NCI-H345 treated with DMSO at 0.1 percent for 48 hours (cell line): ENCODE data around the gene ZMPSTE24.

Experiments used
- DNase-seq: peaks from one replicate; lab custom pipeline; 2025; ENCODE audit not compliant: unreplicated experiment; lab: John Stamatoyannopoulos, UW

ZMPSTE24 gene

DNA sequence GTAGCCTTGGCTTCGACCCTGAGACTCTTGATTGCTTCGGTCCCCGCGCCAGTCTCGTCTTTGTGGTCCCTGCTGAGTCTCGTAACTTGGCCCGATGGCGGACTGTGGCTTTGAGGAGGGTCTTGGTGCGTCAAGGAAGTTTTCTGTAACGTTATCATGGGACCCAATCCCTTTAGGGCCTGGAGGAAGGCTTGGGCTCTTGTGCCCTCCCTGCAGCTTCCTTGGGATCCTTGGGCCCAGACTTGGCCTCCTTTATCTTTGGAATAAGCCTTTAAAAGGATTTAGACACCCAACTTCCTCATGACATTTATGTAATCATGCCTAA lies 371 bp downstream of the ZMPSTE24 start:
- DNase-seq: no peak

- no peak for DNase-seq
These were observed 6.3 kb downstream of the ZMPSTE24 start for GRCh38 chr1:40264354-40264781.

GRCh38 chr1:40265298-40265697 lies 7.3 kb downstream of the ZMPSTE24 start:
- no peak for DNase-seq

DNA sequence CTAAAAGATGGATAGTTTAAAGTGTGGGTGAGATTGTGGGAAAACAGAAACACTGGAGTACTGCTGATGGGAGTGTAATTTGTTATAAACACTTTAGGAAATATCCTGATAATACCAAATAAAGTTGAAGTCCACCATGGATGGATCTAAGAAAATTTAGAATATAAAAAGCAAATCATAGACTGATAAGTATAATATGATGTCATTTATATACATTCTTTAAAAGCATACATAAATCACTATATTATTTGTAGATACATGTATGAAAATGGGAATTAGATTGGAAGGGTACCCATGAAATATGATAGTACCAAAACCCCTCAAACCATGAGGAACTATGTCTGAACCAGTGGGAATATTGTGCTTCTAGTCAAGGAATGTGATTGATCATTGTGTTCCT lies 7.9 kb downstream of the ZMPSTE24 start:
- DNase-seq: no peak

DNA sequence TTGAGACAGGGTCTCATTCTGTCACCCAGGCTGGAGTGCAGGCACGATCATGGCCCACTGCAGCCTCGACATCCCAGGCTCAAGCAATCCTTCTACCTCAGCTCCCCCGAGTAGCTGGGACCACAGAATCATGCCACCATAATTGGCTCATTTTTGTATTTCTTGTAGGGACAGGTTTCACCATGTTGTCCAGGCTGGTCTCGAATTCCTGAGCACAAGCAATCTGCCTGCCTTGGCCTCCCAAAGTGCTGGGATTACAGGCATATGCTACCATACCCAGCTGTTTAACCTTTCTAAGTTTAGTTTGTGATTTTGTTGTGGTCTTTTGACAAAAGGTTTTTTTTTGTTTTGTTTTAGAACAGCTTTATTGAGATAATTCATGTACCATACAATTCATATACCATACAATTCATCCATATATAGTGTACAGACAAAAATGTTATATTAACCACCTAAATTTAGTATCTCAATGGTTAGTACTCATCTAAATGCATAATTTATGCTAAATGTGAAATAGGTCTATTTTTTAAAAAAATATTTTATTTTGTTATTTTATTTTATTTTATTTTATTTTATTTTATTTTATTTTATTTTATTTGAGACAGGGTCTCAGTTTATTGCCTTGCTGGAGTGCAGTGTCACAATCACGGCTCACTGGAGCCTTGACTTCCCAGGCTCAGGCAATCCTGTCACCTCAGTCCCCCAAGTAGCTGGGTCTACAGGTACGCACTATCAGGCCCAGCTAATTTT lies 8.9 kb downstream of the ZMPSTE24 start:
- no peak for DNase-seq

- DNase-seq: no peak
These were observed 9.7 kb downstream of the ZMPSTE24 start for GRCh38 chr1:40267767-40268187.

DNA sequence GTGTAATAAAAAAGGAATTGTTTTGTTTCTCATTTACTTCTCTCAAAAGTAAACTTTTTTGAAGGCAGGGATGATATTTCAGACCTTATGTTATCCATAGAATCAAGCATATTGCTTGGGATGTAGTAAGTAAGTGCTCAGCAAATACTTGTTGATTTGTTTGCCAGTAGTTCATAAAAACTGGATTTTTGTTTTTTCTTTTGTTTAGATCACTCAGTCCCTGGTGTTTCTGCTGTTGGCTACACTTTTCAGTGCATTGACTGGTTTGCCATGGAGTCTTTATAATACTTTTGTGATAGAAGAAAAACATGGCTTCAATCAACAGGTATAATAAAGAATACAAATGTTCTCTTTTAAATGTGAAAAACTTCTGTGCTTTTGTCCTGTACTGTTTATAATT lies 10.2 kb downstream of the ZMPSTE24 start:
- DNase-seq: no peak

DNA sequence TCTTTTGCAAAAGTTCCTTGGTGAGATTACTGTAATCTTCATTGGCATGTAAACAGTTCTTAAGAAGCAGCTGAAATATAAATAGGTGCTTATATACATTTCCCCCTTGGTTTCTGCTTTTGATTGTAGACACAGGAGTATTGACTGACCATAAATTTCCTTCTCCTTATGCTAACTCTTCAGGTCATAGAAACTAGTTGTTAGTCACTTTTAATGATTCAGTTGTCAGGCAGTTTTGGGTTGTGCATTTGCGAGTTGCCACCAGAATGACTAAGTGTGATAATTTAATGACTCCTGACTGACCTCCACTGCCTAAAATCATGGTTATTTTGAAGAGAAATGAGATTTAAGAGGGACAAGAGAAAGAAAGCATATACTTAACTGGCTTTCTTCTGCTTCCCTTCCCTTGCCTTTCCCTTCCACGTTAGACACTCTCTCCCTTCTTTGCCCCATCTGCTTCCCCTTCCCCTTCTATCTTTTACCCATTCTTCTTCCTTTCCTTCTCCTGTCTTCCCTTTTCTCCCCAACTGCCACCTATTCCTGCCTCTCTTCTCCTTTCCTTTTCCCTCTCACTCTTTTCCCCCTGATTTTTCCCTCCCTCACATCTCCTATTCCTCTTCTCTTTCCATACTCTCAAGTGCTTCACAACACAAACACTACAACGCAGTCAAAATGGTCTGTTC lies 12.3 kb downstream of the ZMPSTE24 start:
- no peak for DNase-seq

DNA sequence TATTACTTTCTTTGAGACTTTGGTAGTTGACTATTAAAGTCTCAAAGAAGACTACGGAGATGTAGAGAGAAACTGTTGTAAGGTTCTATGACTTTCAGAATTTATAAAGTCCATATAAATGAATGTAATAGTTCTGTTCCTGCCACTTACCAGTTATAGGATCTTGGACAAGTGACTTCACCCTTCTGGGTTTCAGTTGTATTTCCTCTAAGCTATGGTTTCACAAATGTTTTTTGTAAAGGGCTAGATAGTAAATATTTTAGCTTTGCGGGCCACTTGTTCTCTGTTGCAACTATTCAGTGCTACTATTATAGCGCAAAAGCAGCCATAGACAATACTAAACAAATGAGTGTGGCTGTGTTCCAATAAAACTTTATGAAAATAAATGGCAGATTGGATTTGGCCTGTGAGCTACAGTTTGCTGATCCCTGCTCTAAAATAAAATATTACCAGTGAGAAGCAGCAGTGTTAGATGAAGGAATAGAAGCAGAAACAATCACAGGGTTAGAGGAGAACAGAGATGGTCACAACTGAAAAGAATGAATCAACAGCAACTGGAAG lies 14.7 kb downstream of the ZMPSTE24 start:
- DNase-seq: no peak

DNA sequence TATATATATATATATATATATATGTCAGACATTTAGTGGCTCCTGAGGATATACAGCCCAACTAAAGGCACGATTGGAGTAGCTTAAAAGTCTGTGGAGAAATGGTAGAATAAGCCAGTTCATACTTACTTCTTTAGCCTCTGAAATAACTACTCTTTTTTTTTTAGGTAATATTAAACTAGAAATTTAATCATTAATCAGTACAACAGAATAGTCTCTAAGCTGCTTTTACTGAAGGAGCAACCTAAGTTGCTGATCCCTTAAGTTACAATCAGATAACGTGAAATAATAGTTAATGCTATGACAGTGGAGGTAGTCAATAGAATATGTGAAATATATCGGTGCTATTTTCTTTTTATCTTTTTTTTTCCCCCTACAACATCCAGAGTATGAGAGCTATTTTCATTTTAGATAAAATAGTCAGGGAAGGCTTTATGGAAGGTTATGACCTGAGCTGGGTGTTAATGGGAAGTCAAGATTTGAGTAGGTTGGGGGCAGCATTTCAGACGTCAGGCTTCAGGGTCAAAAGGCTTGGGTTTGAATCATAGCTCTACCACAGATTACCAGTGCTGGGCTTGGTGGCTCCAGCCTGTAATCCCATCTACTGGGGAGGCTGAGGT lies 15.6 kb downstream of the ZMPSTE24 start:
- DNase-seq: no peak

DNA sequence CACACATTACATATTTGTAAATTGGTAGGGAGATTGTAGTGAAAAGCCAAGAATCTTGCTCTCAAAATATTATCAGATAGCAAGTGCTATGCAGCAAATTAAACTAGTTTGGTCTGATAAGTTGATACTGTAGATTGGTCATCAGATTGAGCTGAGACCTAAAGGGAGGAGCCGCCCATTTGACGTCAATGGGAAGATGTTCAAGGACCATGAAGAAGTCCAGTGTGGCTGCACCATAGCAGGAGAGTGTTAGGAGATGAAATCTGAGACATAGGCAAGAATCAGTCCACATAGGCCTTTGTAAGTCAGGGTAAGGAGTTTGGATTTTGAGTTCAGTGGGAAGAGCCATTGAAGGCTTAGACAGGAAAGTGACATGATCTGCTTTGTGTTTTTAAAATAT lies 16.3 kb downstream of the ZMPSTE24 start:
- no peak for DNase-seq

DNA sequence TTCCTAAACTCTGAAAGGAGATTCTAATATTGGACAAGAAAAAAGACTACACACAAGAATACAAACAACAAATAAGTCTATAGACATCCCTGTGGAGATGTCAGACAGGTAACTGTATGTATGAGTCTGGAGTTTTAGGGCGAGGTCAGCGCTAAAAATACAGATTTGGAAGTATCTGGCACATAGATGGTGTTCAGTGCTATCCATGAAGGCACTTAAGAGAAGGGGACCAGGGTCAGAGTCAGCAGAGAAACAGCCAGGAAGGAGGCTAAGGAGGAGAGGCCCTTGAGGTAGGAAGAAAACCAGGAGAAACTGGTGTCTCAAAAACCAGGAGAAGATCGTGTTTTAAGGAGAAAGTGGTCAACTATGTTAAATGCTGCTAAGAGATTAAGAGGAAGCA lies 18.1 kb downstream of the ZMPSTE24 start:
- DNase-seq: no peak

DNA sequence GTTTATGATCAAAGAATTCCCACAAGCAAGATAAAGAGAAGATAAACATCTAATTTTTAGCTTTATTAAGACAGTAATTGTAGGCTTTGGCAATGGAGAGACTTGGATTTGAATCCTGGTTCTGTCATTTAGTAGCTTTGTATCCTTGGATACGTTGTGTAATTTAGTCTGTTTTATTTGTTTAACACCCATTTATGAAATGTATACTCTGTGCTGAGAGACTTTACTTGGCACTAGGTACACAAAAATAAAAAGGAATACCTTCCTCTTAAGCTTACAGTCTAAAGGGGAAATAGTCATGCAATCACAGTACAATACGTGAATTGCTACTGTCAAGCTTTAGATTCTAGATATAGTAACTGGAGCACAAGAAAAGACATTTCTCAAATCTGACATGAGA lies 23.8 kb downstream of the ZMPSTE24 start:
- DNase-seq: no peak

- DNase-seq: no peak
These were observed 33.3 kb downstream of the ZMPSTE24 start for GRCh38 chr1:40291293-40291692.

DNA sequence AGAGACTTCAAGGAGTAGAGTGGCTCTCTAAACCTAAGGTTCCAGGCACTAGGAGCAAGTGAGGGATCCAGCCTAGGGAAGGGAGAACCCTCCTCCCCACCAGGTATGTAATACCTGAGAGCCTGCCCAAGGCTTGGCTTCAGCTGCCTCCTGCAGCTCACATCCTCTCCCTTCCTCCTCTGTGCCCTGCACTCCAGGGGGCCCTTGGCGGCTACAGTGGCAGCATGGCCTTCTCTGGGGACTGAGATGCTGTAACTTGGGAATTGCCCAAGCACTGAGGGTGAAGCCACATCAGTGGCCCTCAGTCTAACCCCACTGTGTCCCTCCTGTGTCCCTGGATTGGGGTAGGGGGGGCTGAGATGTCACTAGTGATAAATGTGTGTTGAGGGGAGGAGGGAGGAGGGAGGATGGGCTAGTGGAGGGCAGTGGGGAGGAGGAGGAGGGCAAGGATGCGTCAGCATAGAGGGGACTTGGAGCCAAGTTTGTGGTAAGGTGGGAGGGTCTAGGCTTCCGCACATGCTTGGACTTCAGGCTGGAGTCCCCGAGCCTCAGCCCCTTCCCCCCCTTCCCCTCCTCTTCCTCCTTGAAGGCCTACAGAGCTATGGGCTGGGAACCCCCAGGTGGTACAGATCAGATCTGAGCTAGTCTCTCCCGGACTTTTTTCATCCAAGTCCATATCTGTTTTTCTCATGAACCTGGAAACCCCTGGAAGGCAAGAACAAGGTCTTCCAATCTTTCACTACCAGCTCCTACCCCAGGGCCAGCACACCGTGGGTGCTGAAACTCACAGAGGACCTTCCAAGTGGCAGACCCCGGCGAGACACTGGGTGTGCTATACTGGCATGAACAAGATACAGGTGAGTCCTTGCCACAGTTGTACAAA lies 41.6 kb downstream of the ZMPSTE24 start:
- no peak for DNase-seq

DNA sequence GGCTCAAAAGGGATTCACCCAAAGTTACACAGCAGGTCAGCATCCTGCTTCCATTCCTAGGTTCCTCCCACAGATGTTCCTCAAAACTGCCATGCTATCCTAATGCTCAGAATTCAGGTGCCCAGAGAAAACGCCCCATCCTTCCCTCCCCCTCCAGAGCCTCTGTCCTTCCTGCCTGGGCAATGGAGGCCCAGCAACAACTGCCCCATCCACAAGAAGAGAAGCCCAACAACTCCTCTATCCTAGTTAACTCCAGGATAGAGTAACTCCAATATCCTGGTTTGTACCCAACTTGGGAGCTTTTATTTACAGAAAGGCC lies 42.2 kb downstream of the ZMPSTE24 start:
- no peak for DNase-seq

- DNase-seq: no peak
These were observed 42.6 kb downstream of the ZMPSTE24 start for GRCh38 chr1:40300651-40301050.

DNA sequence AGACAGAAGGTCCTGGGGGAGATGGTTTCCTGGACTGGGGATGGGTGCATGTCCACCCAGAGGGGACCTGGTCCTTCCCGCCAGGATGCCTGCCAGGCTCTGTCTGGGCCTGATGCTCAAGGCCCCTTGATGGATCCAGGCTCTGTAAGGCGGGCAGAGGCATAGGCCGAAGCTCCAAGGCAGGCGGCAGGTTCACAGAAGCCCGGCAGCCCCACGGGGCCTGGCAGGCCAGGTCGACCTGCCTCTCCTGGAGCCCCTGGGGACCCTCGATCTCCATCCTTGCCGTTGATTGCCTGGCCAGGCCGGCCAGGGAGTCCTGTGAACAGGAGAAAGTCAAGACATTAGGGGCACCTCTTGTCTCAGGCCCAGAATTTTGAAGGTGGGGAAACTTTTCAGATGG lies 43.0 kb downstream of the ZMPSTE24 start:
- DNase-seq: no peak

- no peak for DNase-seq
These were observed 43.7 kb downstream of the ZMPSTE24 start for GRCh38 chr1:40301541-40302299.

GRCh38 chr1:40302475-40302874 lies 44.4 kb downstream of the ZMPSTE24 start:
- no peak for DNase-seq
